ENCODE measurements around the gene APEH. TPM values are rescaled to one million over a fixed set of nuclear protein-coding genes. Genes with fewer than 3 reads are reported as not detected.

The APEH gene
- total and polyA plus RNA-seq, 4 donors: 65.1 to 94.1 (median 87.5) TPM

GRCh38 chr3:49727154-49727923 is 53.2 kb downstream of the APEH start (continued):
- TF ChIP-seq CTCF (IDR thresholded peaks at IDR 0.05; ENCODE audit: low read depth, low read length, missing input control): no peak

- Histone ChIP-seq H3K4me1 (ENCODE audit: control insufficient read depth in 4 of 4, insufficient read depth in 4 of 4, low read length in 3 of 4) (peaks cover 4 to 32% (median 25%) of the 10 kb centered on the region in 4 donors), H3K9me3 (ENCODE audit: control insufficient read depth in 4 of 4, low read length in 3 of 4) (no peaks in the 10 kb centered on the region), H3K36me3 (ENCODE audit: control insufficient read depth in 4 of 4, insufficient read depth in 3 of 4, low read depth in 1 of 4, low read length in 3 of 4) (peaks cover 4 to 30% (median 11%) of the 10 kb centered on the region in 4 donors), H3K4me3 (ENCODE audit: low read depth in 1 of 3, low read length in 3 of 3) (no peak overlapping the region), H3K27ac (ENCODE audit: low read depth in 1 of 2, low read length in 2 of 2) (no peak overlapping the region), H3K9ac (ENCODE audit: low read depth in 1 of 2, low read length in 2 of 2) (no peak overlapping the region), H3K27me3 (ENCODE audit: control insufficient read depth in 4 of 4, insufficient read depth in 4 of 4, low read length in 3 of 4) (no peaks in the 10 kb centered on the region)
- TF ChIP-seq FOXA1 (IDR thresholded peaks at IDR 0.05) (no peak), GABPA (IDR thresholded peaks at IDR 0.05 in 1 of 2, conservative IDR thresholded peaks at IDR 0.05 in 1 of 2) (no peak), REST (IDR thresholded peaks at IDR 0.05) (no peak), RXRA (IDR thresholded peaks at IDR 0.05) (no peak), FOXA2 (IDR thresholded peaks at IDR 0.05) (no peak), ATF3 (IDR thresholded peaks at IDR 0.05) (no peak), YY1 (IDR thresholded peaks at IDR 0.05) (no peak), ZBTB33 (IDR thresholded peaks at IDR 0.05) (no peak), JUND (IDR thresholded peaks at IDR 0.05) (no peak), CTCF (IDR thresholded peaks at IDR 0.05; ENCODE audit: low read depth, low read length, missing input control) (no peak), NR2F2 (IDR thresholded peaks at IDR 0.05) (no peak), HNF4G (IDR thresholded peaks at IDR 0.05) (no peak), RAD21 (IDR thresholded peaks at IDR 0.05) (no peak), MAX (IDR thresholded peaks at IDR 0.05) (no peak), HNF4A (conservative IDR thresholded peaks at IDR 0.05) (no peak), TAF1 (conservative IDR thresholded peaks at IDR 0.05) (no peak), EGR1 (IDR thresholded peaks at IDR 0.05; ENCODE audit: low read depth in 2 of 2) (no peak), SP1 (IDR thresholded peaks at IDR 0.05) (no peak)
- WGBS: 94% methylated on average over 15 of the region's 15 CpGs
- no peak for DNase-seq (ENCODE audit: low spot score)
Measured at GRCh38 chr3:49727924-49728361, 53.8 kb downstream of the APEH start.

Measured in liver (tissue), 9 donors.